ENCODE results near the gene SV2B.
"Not testable (repeated sequence)": the region's sequence is repeated elsewhere in the genome, so short reads cannot be mapped to it uniquely, and the experiment has no call there.

The SV2B gene

GRCh38 chr15:91099995-91100813, at the start of gene SV2B:
SV2B (plus strand) TSS chr15:91100257; CDS start chr15:91226264, 126,007 bp downstream.
- peak; percentile 16 to 26 for DNase-seq

- DNase-seq: no peak
These were observed 48.8 kb upstream of the SV2B start for GRCh38 chr15:91051248-91051647.

GRCh38 chr15:91054816-91055215, 45.2 kb upstream of the SV2B start:
- DNase-seq: no peak

- peak; percentile 19 to 49 for DNase-seq
These were observed 44.3 kb upstream of the SV2B start for GRCh38 chr15:91055548-91056331.

- DNase-seq: no peak
These were observed 38.8 kb upstream of the SV2B start for GRCh38 chr15:91061230-91061629.

- no peak for DNase-seq
These were observed 38.1 kb upstream of the SV2B start for GRCh38 chr15:91061997-91062396.

GRCh38 chr15:91065505-91065904, 34.6 kb upstream of the SV2B start:
- DNase-seq: no peak

GRCh38 chr15:91067036-91067435, 33.0 kb upstream of the SV2B start:
- no peak for DNase-seq

- no peak for DNase-seq
These were observed 31.6 kb upstream of the SV2B start for GRCh38 chr15:91068436-91068835.

- DNase-seq: no peak
These were observed 31.1 kb upstream of the SV2B start for GRCh38 chr15:91068966-91069365.

GRCh38 chr15:91070872-91071271, 29.2 kb upstream of the SV2B start:
- no peak for DNase-seq

- no peak for DNase-seq
These were observed 27.9 kb upstream of the SV2B start for GRCh38 chr15:91072161-91072560.

- no peak for DNase-seq
These were observed 27.0 kb upstream of the SV2B start for GRCh38 chr15:91073077-91073476.

- DNase-seq: no peak
These were observed 26.3 kb upstream of the SV2B start for GRCh38 chr15:91073768-91074167.

- DNase-seq: no peak
These were observed 24.3 kb upstream of the SV2B start for GRCh38 chr15:91075739-91076138.

- DNase-seq: no peak
These were observed 23.0 kb upstream of the SV2B start for GRCh38 chr15:91077029-91077428.

GRCh38 chr15:91093866-91094265, 6.2 kb upstream of the SV2B start:
- DNase-seq: not testable (repeated sequence)

- no peak for DNase-seq
These were observed 1.6 kb upstream of the SV2B start for GRCh38 chr15:91098451-91098850.

- DNase-seq: peak in 1 of 2 donors; percentile 3
These were observed 452 bp upstream of the SV2B start for GRCh38 chr15:91099616-91099994.

GRCh38 chr15:91100814-91101607, 954 bp downstream of the SV2B start:
- no peak for DNase-seq

GRCh38 chr15:91101608-91101920, 1.5 kb downstream of the SV2B start:
- no peak for DNase-seq

- DNase-seq: no peak
These were observed 2.7 kb downstream of the SV2B start for GRCh38 chr15:91102546-91103330.

- no peak for DNase-seq
These were observed 4.1 kb downstream of the SV2B start for GRCh38 chr15:91104111-91104510.

All from CD4-positive, alpha-beta T cell treated with Interleukin-4 for 1 hour (primary cell).